ENCODE results near the gene TAF7L. TPM values are rescaled to one million over a fixed set of nuclear protein-coding genes. Genes with fewer than 3 reads are reported as not detected.
A peak's percentile ranks its signal among the peaks of the same experiment; 100 is the strongest.

TAF7L gene
- total RNA-seq, 2 experiments from 2014 or later = not detected

GRCh38 chrX:101258259-101258581 is 32.9 kb downstream of the TAF7L start:
- no peaks in the 10 kb centered on the region for H3K36me3 Mint-ChIP-seq (ENCODE audit: low read depth)
- no peak overlapping the region for H3K4me3 Mint-ChIP-seq
- no peak for DNase-seq
- H3K4me1 Mint-ChIP-seq (ENCODE audit: low read depth) = peaks cover 3% of the 10 kb centered on the region
- H3K27ac Mint-ChIP-seq = no peak overlapping the region
- CTCF ChIA-PET = no interaction called here
- intact Hi-C loops (cut with micrococcal nuclease) = no loop called here
- H3K27me3 Mint-ChIP-seq (ENCODE audit: low read depth) = no peaks in the 10 kb centered on the region
- no peaks in the 10 kb centered on the region for H3K9me3 Mint-ChIP-seq

DNA sequence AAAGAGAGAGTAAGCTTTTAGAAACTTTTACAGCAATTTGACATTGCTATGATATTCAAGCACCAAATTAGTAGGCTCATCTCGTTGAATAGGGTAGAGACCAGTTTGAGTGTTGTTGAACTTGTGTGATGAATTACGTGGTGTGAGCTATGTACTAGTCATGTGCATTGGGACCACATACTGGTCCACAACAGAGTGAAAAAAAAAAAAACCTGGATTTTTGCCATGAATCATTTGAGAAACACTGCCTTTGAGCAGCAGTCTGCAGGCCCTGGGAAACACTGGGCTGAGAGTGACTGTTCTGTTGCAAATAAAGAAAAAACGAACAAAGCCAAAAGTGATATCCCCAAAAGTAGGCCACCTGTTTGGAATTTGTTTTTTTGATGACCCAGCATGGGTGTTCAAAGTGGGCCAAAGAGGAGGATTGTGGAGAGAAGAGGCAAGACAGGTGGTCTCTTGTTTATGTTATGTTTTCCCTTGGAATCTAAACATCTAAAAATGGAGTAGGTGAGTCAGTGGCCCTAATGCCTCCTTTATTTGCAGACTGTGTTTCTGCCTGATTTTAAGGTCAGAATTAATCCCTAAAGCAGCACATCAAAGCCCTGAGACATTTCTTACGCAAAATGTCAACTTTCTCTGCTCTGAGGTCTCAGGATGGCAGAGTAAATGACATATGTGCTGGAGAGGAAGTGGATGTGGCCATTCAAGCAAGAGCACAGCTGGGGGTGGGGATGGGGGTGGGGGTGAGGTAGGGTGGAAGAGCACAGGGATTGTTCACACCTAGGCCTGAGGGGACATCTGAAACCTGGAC is 33.5 kb downstream of the TAF7L start:
- CTCF ChIA-PET = no interaction called here
- H3K36me3 Mint-ChIP-seq (ENCODE audit: low read depth) = no peaks in the 10 kb centered on the region
- peaks cover 3% of the 10 kb centered on the region for H3K4me1 Mint-ChIP-seq (ENCODE audit: low read depth)
- no peak for DNase-seq
- no peak overlapping the region for H3K27ac Mint-ChIP-seq
- intact Hi-C loops (cut with micrococcal nuclease) = no loop called here
- H3K4me3 Mint-ChIP-seq = no peak overlapping the region
- H3K27me3 Mint-ChIP-seq (ENCODE audit: low read depth) = no peaks in the 10 kb centered on the region
- H3K9me3 Mint-ChIP-seq = no peaks in the 10 kb centered on the region

- Mint-ChIP-seq H3K4me3 (no peak overlapping the region), H3K36me3 (ENCODE audit: low read depth) (no peaks in the 10 kb centered on the region)
Observed at GRCh38 chrX:101252634-101253033, 38.5 kb downstream of the TAF7L start.

GRCh38 chrX:101241531-101241930 is 49.6 kb downstream of the TAF7L start:
- Mint-ChIP-seq H3K36me3 (ENCODE audit: low read depth) (no peaks in the 10 kb centered on the region), H3K9me3 (no peaks in the 10 kb centered on the region), H3K27ac (no peak overlapping the region), H3K4me1 (ENCODE audit: low read depth) (no peaks in the 10 kb centered on the region), H3K4me3 (no peak overlapping the region), H3K27me3 (ENCODE audit: low read depth) (no peaks in the 10 kb centered on the region)
- CTCF ChIA-PET = no interaction called here
- intact Hi-C loops (cut with micrococcal nuclease) = no loop called here
- DNase-seq = no peak

More at GRCh38 chrX:101252634-101253033, 38.5 kb downstream of the TAF7L start:
- Mint-ChIP-seq H3K27ac (no peak overlapping the region), H3K9me3 (no peaks in the 10 kb centered on the region), H3K27me3 (ENCODE audit: low read depth) (no peaks in the 10 kb centered on the region), H3K4me1 (ENCODE audit: low read depth) (peaks cover 1% of the 10 kb centered on the region)
- CTCF ChIA-PET = no interaction called here
- intact Hi-C loops (cut with micrococcal nuclease) = no loop called here
- no peak for DNase-seq

DNA sequence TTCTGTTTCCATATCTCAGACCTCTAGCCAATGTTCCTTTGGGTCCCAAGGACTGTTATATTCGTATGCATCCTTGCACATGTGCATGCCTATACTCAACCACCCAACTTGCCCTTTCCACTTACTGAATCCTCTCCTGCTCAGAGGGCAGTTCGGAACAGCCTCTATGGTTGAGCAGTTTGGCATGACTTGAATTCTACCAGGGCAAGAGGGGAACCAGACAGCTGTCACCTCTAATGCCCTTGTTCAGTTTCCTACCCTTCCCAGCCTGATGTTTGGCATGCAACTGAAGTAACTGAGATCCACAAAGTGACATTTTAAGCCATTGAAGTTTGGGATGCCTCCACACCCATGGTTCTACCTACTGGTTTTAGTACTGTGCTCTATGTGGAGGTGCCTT is 54.1 kb downstream of the TAF7L start:
- intact Hi-C loops (cut with micrococcal nuclease) = no loop called here
- no peaks in the 10 kb centered on the region for H3K36me3 Mint-ChIP-seq (ENCODE audit: low read depth)
- DNase-seq = no peak
- no peak overlapping the region for H3K27ac Mint-ChIP-seq
- CTCF ChIA-PET = no interaction called here
- H3K27me3 Mint-ChIP-seq (ENCODE audit: low read depth) = no peaks in the 10 kb centered on the region
- no peak overlapping the region for H3K4me3 Mint-ChIP-seq
- H3K4me1 Mint-ChIP-seq (ENCODE audit: low read depth) = no peaks in the 10 kb centered on the region
- no peaks in the 10 kb centered on the region for H3K9me3 Mint-ChIP-seq

DNA sequence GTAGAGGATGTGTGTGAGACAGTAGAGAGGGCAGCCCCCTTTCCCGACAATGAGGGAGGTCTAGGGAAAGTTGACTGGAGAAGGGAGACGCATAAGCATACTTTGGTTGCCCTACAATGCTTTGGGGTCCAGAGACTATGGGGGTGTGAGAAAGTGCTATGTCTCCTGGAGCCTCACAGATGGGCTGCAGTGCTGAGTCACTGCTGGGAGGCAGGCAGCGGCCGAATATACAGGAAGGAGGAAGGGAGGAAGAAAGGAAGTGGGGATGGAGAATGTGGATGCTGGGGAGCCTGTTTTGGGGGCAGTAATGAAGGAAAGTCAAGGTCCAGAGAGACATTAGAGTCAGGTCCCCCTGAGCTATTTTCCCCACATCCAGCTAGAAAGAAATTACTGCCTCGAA is 58.8 kb downstream of the TAF7L start:
- no peak for DNase-seq
- H3K27me3 Mint-ChIP-seq (ENCODE audit: low read depth) = no peaks in the 10 kb centered on the region
- intact Hi-C loops (cut with micrococcal nuclease) = no loop called here
- CTCF ChIA-PET = no interaction called here
- H3K36me3 Mint-ChIP-seq (ENCODE audit: low read depth) = no peaks in the 10 kb centered on the region
- H3K4me1 Mint-ChIP-seq (ENCODE audit: low read depth) = no peaks in the 10 kb centered on the region
- no peak overlapping the region for H3K4me3 Mint-ChIP-seq
- H3K9me3 Mint-ChIP-seq = no peaks in the 10 kb centered on the region
- no peak overlapping the region for H3K27ac Mint-ChIP-seq

- H3K4me1 Mint-ChIP-seq (ENCODE audit: low read depth) = no peaks in the 10 kb centered on the region
- CTCF ChIA-PET = no interaction called here
- intact Hi-C loops (cut with micrococcal nuclease) = no loop called here
- DNase-seq = no peak
- H3K36me3 Mint-ChIP-seq (ENCODE audit: low read depth) = no peaks in the 10 kb centered on the region
- H3K27ac Mint-ChIP-seq = no peak overlapping the region
- H3K4me3 Mint-ChIP-seq = no peak overlapping the region
- no peaks in the 10 kb centered on the region for H3K9me3 Mint-ChIP-seq
- no peaks in the 10 kb centered on the region for H3K27me3 Mint-ChIP-seq (ENCODE audit: low read depth)
Observed at GRCh38 chrX:101231080-101231479, 60.1 kb downstream of the TAF7L start.

DNA sequence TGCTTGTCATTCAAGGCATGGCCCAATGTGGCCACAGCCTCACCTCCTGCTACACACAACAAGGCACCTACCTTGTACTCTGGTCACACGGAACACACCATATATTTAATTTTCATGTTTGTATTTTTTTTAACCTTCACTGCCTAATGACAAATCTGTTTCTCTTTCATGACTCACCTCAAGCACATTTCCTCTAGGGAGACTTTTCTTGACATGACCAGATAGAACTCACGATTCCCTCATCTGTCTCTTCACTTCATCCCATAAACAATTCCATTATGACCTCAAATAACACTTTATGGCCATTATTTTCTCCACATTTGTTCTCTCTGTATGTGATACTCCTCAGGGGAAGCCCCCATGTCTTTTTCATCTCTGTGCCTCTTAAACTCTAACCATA is 60.5 kb downstream of the TAF7L start:
- H3K4me3 Mint-ChIP-seq = no peak overlapping the region
- no peak overlapping the region for H3K27ac Mint-ChIP-seq
- intact Hi-C loops (cut with micrococcal nuclease) = no loop called here

GRCh38 chrX:101229170-101229569 is 62.0 kb downstream of the TAF7L start:
- CTCF ChIA-PET = no interaction called here
- H3K36me3 Mint-ChIP-seq (ENCODE audit: low read depth) = no peaks in the 10 kb centered on the region
- no peak for DNase-seq
- no peaks in the 10 kb centered on the region for H3K9me3 Mint-ChIP-seq
- intact Hi-C loops (cut with micrococcal nuclease) = no loop called here
- H3K27me3 Mint-ChIP-seq (ENCODE audit: low read depth) = no peaks in the 10 kb centered on the region
- H3K4me1 Mint-ChIP-seq (ENCODE audit: low read depth) = no peaks in the 10 kb centered on the region
- no peak overlapping the region for H3K27ac Mint-ChIP-seq
- H3K4me3 Mint-ChIP-seq = no peak overlapping the region

More for the DNA sequence above, 60.5 kb downstream of the TAF7L start:
- CTCF ChIA-PET = no interaction called here
- H3K36me3 Mint-ChIP-seq (ENCODE audit: low read depth) = no peaks in the 10 kb centered on the region
- no peaks in the 10 kb centered on the region for H3K4me1 Mint-ChIP-seq (ENCODE audit: low read depth)
- H3K27me3 Mint-ChIP-seq (ENCODE audit: low read depth) = no peaks in the 10 kb centered on the region
- no peaks in the 10 kb centered on the region for H3K9me3 Mint-ChIP-seq
- no peak for DNase-seq

DNA sequence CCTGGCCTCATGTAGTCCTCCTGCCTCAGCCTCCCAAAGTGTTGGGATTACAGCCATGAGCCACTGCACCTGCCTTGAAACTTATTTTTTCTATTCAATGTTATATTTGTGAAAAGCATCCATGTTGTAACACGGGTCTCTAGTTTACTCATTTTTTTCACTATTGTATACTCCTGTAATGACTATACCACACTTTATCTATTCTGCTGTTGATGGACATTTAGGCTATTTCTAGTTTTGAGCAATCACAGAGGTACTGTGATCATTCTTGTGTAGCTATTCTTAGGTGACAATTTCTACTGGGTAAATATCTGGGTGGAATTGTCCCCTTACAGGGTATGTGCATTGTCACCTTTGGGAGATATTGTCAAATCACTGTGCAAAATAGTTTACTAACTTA is 67.9 kb downstream of the TAF7L start:
- intact Hi-C loops (cut with micrococcal nuclease) = no loop called here
- no peaks in the 10 kb centered on the region for H3K9me3 Mint-ChIP-seq
- no peak overlapping the region for H3K27ac Mint-ChIP-seq
- CTCF ChIA-PET = interaction anchor here (0.9 kb wide), 1 partner anchor 552 kb away, joined by 6 read pairs; no protein-coding TSS in a partner anchor
- DNase-seq = no peak
- H3K27me3 Mint-ChIP-seq (ENCODE audit: low read depth) = no peaks in the 10 kb centered on the region
- H3K36me3 Mint-ChIP-seq (ENCODE audit: low read depth) = no peaks in the 10 kb centered on the region
- no peak overlapping the region for H3K4me3 Mint-ChIP-seq
- H3K4me1 Mint-ChIP-seq (ENCODE audit: low read depth) = peaks cover 13% of the 10 kb centered on the region

- Mint-ChIP-seq H3K4me3 (no peak overlapping the region), H3K36me3 (ENCODE audit: low read depth) (no peaks in the 10 kb centered on the region), H3K27me3 (ENCODE audit: low read depth) (no peaks in the 10 kb centered on the region), H3K27ac (no peak overlapping the region), H3K9me3 (no peaks in the 10 kb centered on the region), H3K4me1 (ENCODE audit: low read depth) (peaks cover 13% of the 10 kb centered on the region)
- CTCF ChIA-PET = no interaction called here
- intact Hi-C loops (cut with micrococcal nuclease) = no loop called here
- DNase-seq = no peak
Observed at GRCh38 chrX:101220662-101221260, 70.4 kb downstream of the TAF7L start.

DNA sequence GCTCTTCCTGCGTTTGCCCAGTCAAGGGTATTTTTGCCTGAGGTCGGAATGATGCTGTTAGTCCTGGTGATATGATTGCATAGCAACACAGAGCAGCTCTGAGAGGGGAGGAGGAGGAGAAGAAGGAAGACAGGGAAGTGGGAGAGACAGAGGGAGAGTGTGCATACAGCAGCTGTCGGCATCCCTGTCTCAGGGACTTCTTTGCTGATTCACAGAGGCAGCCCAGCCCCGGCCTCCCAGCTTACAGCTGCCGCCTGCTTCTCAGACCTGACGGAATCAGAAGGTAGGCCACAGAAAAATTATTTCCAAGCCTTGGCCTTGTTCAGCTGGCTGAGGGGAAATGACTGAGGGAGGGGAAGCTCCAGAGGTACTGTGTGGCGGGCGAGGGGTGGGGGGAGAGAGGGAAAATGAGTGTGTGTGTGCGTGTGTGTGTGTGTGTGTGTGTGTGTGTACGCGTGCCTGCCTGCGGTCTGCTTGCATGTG is 71.2 kb downstream of the TAF7L start:
- no peak overlapping the region for H3K27ac Mint-ChIP-seq
- H3K4me1 Mint-ChIP-seq (ENCODE audit: low read depth) = peaks cover 13% of the 10 kb centered on the region
- intact Hi-C loops (cut with micrococcal nuclease) = no loop called here
- peak; percentile 10 for DNase-seq
- no peaks in the 10 kb centered on the region for H3K9me3 Mint-ChIP-seq
- CTCF ChIA-PET = no interaction called here
- H3K36me3 Mint-ChIP-seq (ENCODE audit: low read depth) = no peaks in the 10 kb centered on the region
- no peaks in the 10 kb centered on the region for H3K27me3 Mint-ChIP-seq (ENCODE audit: low read depth)
- no peak overlapping the region for H3K4me3 Mint-ChIP-seq

DNA sequence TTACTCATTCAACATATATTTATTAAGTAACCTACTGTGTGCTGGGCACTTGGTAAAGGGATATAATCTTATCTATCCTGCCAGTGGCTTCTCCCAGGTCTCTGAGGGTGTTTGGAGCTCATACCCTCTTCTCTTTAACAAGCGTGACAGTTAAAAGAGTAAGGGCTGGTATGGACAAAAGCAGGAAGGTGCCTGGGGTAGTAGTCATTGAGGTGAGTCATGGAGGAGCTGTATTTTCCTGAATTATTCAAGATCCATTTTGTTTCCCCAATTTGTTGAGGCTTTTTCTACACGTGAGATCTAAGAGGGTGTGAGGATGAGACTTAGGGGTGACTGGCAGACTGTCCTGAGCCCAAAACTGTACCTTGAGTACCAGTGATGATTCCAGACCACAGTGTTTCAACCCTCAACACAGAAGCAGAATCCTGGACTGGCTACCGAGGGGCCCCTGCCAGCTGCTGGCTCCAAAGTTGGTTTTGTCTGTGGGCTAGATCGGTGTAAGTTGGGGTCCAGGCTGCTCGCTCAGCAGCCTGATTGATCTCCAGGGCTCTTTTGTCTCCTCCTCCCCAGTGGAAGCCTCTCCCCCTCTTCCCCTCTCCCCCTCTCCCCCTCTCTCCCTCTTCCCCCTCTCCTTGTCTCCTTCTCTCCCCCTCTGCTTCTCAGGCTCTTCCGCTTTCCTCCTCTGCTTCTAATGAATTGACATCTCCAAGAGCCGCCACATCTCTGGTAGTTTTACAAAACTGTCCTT is 71.8 kb downstream of the TAF7L start, which contains the start of gene DRP2:
DRP2 (plus strand) TSS at position 671 of the 748 bp plus-strand sequence. CDS start 11,862 bp downstream, outside the sequence.
- no peaks in the 10 kb centered on the region for H3K27me3 Mint-ChIP-seq (ENCODE audit: low read depth)
- H3K4me1 Mint-ChIP-seq (ENCODE audit: low read depth) = peaks cover 13% of the 10 kb centered on the region
- no peak for DNase-seq
- H3K36me3 Mint-ChIP-seq (ENCODE audit: low read depth) = no peaks in the 10 kb centered on the region
- intact Hi-C loops (cut with micrococcal nuclease) = no loop called here
- H3K4me3 Mint-ChIP-seq = no peak within 1 kb of the TSS
- CTCF ChIA-PET = no interaction called here
- no peak within 1 kb of the TSS for H3K27ac Mint-ChIP-seq
- H3K9me3 Mint-ChIP-seq = no peaks in the 10 kb centered on the region

Data from activated naive CD4-positive, alpha-beta T cell treated with anti-CD3 and anti-CD28 coated beads for 36 hours (primary cell).